Spleen (tissue), 11 donors: ENCODE data around the gene BMPER. TPM values are rescaled to one million over a fixed set of nuclear protein-coding genes. Genes with fewer than 3 reads are reported as not detected.

ENCODE experiments used
- DNase-seq: peaks from one replicate; pipeline ENCODE4 v3.0.0-alpha.2; 2020
- H3K27ac ChIP-seq, 8 donors: fragments of 200-600 bp; sonication (generic) in 7 of 8; 1 replicate in 4 of 8; 2 replicates in 4 of 8; pipeline versions ENCODE4 v1.5.0 to v1.8.0; 2016 to 2021; ENCODE audit warnings: inconsistent platforms in 4 of 8, mild to moderate bottlenecking in 4 of 8, moderate library complexity in 1 of 8
- H3K27me3 ChIP-seq, 7 donors: fragments of 200-600 bp; sonication (generic) in 6 of 7; replicated peaks in 1 of 7; 1 replicate in 4 of 7; 2 replicates in 3 of 7; pipeline versions ENCODE4 v1.5.0 to v1.8.0; 2016 to 2021; ENCODE audit warnings: inconsistent platforms in 3 of 7, mild to moderate bottlenecking in 1 of 7
- H3K36me3 ChIP-seq, 6 donors: fragments of 200-600 bp; sonication (generic) in 5 of 6; 1 replicate in 4 of 6; 2 replicates in 2 of 6; pipeline versions ENCODE4 v1.5.0 to v1.8.0; 2016 to 2021; ENCODE audit warnings: inconsistent platforms in 2 of 6
- H3K4me1 ChIP-seq, 6 donors: fragments of 200-600 bp; sonication (generic) in 5 of 6; 1 replicate in 3 of 6; 2 replicates in 3 of 6; pipeline versions ENCODE4 v1.5.0 to v1.8.0; 2016 to 2021; ENCODE audit warnings: inconsistent platforms in 3 of 6
- H3K4me3 ChIP-seq, 8 donors: fragments of 200-600 bp; sonication (generic) in 7 of 8; 1 replicate in 4 of 8; 2 replicates in 4 of 8; pipeline versions ENCODE4 v1.5.0 to v1.8.0; 2016 to 2021; ENCODE audit warnings: inconsistent platforms in 4 of 8, mild to moderate bottlenecking in 4 of 8, moderate library complexity in 2 of 8
- H3K9me3 ChIP-seq, 8 donors: fragments of 200-600 bp; sonication (generic) in 7 of 8; 1 replicate in 4 of 8; 2 replicates in 4 of 8; pipeline versions ENCODE4 v1.5.0 to v1.8.0; 2016 to 2021; ENCODE audit warnings: inconsistent platforms in 4 of 8
- CTCF ChIP-seq, 11 experiments: fragments of 200-600 bp in 7 of 11; fragments of 450-650 bp in 4 of 11; sonication (generic) in 4 of 11; IDR thresholded peaks in 8 of 11; conservative IDR thresholded peaks in 3 of 11; 1 replicate in 7 of 11; 2 replicates in 4 of 11; pipeline versions ENCODE4 v1.4.0 to v1.8.0; 2016 to 2021; ENCODE audit warnings: antibody characterized with exemption in 11 of 11, inconsistent platforms in 4 of 11, mild to moderate bottlenecking in 1 of 11
- POLR2A ChIP-seq, 3 donors: fragments of 450-650 bp; IDR thresholded peaks; one replicate each; pipeline ENCODE4 v1.5.1; 2017; ENCODE audit warnings: antibody characterized with exemption in 3 of 3, mild to moderate bottlenecking in 1 of 3
- POLR2AphosphoS5 ChIP-seq, 3 donors: sonication (generic); formaldehyde crosslinking; IDR thresholded peaks; one replicate each; pipeline ENCODE4 v1.5.1; 2017; ENCODE audit warnings: antibody characterized with exemption in 3 of 3
- WGBS, 5 donors: extraction: QIAGEN DNeasy Blood & Tissue Kit in 3 of 5; methylation state at CpG; one replicate each; pipeline versions ENCODE4 v1.1.5 to v1.1.7; 2013 to 2018; 5-methylcytosine and 5-hydroxymethylcytosine counted together
- intact Hi-C: fragments of 100-400 bp; cut with DNase I; formaldehyde crosslinking; loops from one replicate; pipeline ENCODE4 v1.15.0; 2023; ENCODE audit warnings: low total_unique reads
- polyA plus RNA-seq, 3 donors: library from polyadenylated mRNA; stranded (reverse); fragments of 200-250 nt; gene quantifications; one replicate each; pipeline ENCODE4 v1.2.1, GENCODE V29; 2013
- total RNA-seq, 7 donors: library from RNA; depleted of rRNA in 3 of 7; stranded (reverse); fragments of >200 nt in 3 of 7; fragmentation: NEBNext Ultra II Directional in 4 of 7; extraction: Animal tissue kit (Norgen Biotek cat#: 25700) in 4 of 7; gene quantifications; one replicate each; pipeline versions ENCODE4 v1.1.0 to v1.2.1, GENCODE V29; 2016 to 2021
- donor health status: healthy with polysubstance abuse.
- donor health status: DM: no; HTN: no; CAD: no; lungs with moderate emphysema.
- donor health status: DM: no; HTN: no; CAD: no.
- donor health status: Bipolar disorder and iron deficiency.
- donor health status: healthy.
- donor health status: DM: no; HTN: no; CAD: no.
- donor health status: DM: yes; HTN: yes; CAD: no.

Gene BMPER
- total and polyA plus RNA-seq, 10 donors: 0.14 to 4.4 (median 2.1) TPM

DNA sequence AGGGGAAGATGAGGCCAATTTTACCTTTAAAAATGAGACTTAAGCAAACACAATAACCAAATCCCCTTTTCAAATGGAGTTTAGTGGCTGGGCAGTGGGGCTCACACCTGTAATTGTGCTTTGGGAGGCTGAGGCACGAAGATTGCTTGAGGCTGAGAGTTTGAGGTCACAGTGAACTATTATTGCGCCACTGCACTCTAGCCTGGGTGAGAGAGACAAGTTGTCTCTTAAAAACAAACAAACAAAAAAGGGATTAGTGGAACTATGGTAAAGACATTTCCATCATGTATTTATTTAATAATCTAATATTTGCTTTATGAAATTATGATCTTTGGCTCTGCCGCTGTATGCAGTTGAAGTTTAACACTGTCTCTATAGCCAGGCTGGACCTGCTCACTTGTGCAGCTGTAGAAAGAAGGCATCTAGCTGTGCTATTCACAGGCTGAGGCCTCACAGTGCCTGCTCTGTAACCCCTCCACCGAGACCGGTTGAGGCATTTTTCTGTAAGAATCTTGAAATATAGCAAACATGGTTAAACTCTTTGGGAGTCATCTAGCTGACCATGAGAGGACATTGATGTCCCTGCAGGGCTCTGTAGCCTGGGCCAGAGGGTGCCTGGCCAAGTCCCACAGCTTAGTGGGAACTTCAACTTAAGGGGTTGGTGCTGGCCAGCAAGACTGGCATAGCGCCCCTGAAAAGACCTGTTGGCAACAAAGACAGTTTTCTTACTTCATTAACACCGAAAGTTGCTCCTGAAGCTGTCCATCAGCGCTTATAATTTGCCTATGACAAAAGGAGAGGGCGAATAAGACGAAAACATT lies 131.8 kb downstream of the BMPER start:
- Histone ChIP-seq H3K9me3 (no peaks in the 10 kb centered on the region), H3K27me3 (no peaks in the 10 kb centered on the region), H3K4me3 (no peak overlapping the region), H3K27ac (peak overlapping the region in 4 of 8 donors; percentile 47 to 73 (median 63)), H3K4me1 (no peaks in the 10 kb centered on the region), H3K36me3 (no peaks in the 10 kb centered on the region)
- no peak for TF ChIP-seq POLR2A (IDR thresholded peaks at IDR 0.05)
- no peak for DNase-seq
- intact Hi-C loops: no loop called here
- 75 to 85% (median 81%) methylated on average over 10 of the region's 10 CpGs for WGBS, 5 donors

DNA sequence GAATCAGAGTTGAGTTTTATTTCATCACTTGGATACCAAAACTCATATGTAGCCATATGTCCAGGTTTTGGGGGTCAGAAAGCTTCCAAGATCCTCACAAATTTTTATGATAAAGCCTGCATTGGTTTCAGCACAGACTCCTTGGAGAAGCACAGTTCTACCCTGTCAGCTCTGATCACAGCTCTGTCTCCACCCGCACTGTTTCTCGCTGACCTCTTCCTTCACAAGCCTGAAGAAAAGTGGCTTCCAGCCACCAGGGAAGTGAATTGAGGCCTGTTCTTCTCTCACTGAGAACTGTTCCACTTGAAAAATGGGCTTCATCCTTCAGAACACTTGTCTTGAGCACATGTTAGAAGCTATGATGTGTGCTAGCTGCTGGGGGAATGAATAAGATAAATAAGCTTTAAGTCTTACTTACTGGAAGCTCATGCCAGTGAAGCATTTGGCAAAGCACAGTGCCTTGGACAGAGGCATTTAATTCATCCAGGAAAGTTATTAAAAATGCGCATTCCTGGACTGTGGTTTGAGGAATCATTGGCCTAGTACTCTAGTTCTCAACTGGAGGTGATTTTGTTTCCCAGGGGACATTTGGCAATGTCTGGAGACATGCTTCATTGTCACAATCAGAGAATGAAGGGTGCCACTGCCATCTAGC lies 133.6 kb downstream of the BMPER start:
- H3K4me3 ChIP-seq: no peak overlapping the region
- 91 to 98% (median 95%) methylated on average over 3 of the region's 3 CpGs for WGBS, 5 donors
- no peak for TF ChIP-seq POLR2AphosphoS5 (IDR thresholded peaks at IDR 0.05)
- TF ChIP-seq POLR2A (IDR thresholded peaks at IDR 0.05): no peak
- H3K9me3 ChIP-seq: no peaks in the 10 kb centered on the region
- H3K36me3 ChIP-seq: no peaks in the 10 kb centered on the region
- H3K27me3 ChIP-seq: no peaks in the 10 kb centered on the region
- intact Hi-C loops: no loop called here
- no peak for DNase-seq
- H3K27ac ChIP-seq: no peak overlapping the region
- no peaks in the 10 kb centered on the region for H3K4me1 ChIP-seq

DNA sequence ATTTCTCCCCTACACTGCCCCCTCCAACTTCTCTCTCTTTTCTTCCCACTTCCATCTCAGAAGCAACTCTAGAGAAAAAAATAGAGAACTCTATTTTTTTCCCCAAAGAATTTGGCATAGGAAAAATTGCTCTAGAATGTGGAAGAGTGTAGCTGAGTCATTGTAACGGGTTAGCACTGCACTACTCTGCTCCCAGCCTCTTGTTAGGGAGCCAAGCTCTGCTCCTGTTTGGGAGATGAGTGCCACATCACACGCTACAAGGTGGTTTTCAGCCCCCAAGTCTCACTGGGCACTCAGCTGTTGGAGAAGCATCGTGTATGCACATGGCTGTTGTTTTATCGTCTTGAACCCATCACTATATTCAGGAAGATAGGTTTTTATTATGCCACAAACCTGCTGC lies 136.4 kb downstream of the BMPER start:
- H3K4me3 ChIP-seq: no peak overlapping the region
- no peak for DNase-seq
- H3K27ac ChIP-seq: no peak overlapping the region
- WGBS, 5 donors: 76 to 89% (median 83%) methylated on average over 4 of the region's 4 CpGs
- H3K9me3 ChIP-seq: no peaks in the 10 kb centered on the region
- no peaks in the 10 kb centered on the region for H3K36me3 ChIP-seq
- TF ChIP-seq POLR2A (IDR thresholded peaks at IDR 0.05) (no peak), CTCF (IDR thresholded peaks at IDR 0.05 in 8 of 11, conservative IDR thresholded peaks at IDR 0.05 in 3 of 11) (no peak), POLR2AphosphoS5 (IDR thresholded peaks at IDR 0.05) (no peak)
- H3K27me3 ChIP-seq: no peaks in the 10 kb centered on the region
- intact Hi-C loops: no loop called here
- H3K4me1 ChIP-seq: no peaks in the 10 kb centered on the region

- no peaks in the 10 kb centered on the region for H3K4me1 ChIP-seq
- no peaks in the 10 kb centered on the region for H3K27me3 ChIP-seq
- H3K27ac ChIP-seq: no peak overlapping the region
- no peak for DNase-seq
- TF ChIP-seq POLR2AphosphoS5 (IDR thresholded peaks at IDR 0.05) (no peak), POLR2A (IDR thresholded peaks at IDR 0.05) (no peak), CTCF (IDR thresholded peaks at IDR 0.05 in 8 of 11, conservative IDR thresholded peaks at IDR 0.05 in 3 of 11) (no peak)
- H3K9me3 ChIP-seq: no peaks in the 10 kb centered on the region
- no peak overlapping the region for H3K4me3 ChIP-seq
- intact Hi-C loops: no loop called here
- 81 to 94% (median 90%) methylated on average over 2 of the region's 2 CpGs for WGBS, 5 donors
- H3K36me3 ChIP-seq: no peaks in the 10 kb centered on the region
Observed at GRCh38 chr7:34042406-34042805, 137.1 kb downstream of the BMPER start.
